Measurements from ENCODE around the gene NOL9. TPM values are rescaled to one million over a fixed set of nuclear protein-coding genes. Genes with fewer than 3 reads are reported as not detected.

The NOL9 gene
- total RNA-seq, 4 donors from 2014 or later: 4.7 to 44.8 (median 23.7) TPM

DNA sequence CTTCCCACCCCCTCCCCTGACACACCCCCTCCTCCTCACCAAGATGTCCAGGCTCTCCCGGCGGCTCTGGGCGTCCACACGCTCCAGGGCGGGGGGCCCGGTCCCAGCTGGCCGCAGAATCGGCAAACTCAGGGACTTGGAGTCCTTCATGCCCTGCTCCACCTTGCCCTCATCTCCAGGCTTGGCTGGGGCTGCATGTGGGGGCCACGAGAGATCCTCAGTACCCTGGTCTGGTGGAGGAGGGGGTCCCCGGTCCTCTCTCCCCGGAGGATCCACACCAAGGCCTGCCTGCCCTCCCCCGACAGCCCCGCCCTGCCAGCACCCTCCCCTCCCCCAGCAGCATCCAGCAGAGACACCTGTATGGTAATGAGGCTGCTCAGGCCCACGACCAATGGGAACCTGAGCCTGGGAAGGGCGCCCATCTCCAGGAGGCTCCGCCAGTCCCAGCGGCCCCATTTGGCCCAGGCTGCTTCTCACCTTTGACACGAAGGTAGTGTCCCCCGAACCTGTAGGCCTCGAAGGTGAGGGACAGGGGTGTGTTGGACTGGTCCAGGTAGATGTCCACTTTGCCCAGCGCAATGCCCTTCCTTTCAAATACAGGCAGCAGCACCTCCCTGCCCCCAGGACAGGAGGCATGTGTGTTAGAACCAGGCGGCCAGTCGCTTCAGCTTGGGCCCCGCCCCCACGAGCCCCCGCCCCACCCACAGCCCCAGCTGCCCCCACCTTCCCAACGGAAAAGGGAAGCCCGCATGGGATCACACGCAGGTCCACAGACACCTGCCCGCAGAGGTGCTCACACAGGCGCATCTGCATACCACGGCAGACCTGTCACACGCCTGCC is 80.1 kb downstream of the NOL9 start:
- Histone ChIP-seq H3K9me3 (no peaks in the 10 kb centered on the region), H3K27me3 (no peaks in the 10 kb centered on the region), H3K36me3 (no peaks in the 10 kb centered on the region), H3K4me3 (no peak overlapping the region), H3K4me1 (no peaks in the 10 kb centered on the region), H3K27ac (no peak overlapping the region)
- TF ChIP-seq, protein P1, sequence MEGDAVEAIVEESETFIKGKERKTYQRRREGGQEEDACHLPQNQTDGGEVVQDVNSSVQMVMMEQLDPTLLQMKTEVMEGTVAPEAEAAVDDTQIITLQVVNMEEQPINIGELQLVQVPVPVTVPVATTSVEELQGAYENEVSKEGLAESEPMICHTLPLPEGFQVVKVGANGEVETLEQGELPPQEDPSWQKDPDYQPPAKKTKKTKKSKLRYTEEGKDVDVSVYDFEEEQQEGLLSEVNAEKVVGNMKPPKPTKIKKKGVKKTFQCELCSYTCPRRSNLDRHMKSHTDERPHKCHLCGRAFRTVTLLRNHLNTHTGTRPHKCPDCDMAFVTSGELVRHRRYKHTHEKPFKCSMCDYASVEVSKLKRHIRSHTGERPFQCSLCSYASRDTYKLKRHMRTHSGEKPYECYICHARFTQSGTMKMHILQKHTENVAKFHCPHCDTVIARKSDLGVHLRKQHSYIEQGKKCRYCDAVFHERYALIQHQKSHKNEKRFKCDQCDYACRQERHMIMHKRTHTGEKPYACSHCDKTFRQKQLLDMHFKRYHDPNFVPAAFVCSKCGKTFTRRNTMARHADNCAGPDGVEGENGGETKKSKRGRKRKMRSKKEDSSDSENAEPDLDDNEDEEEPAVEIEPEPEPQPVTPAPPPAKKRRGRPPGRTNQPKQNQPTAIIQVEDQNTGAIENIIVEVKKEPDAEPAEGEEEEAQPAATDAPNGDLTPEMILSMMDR (IDR thresholded peaks at IDR 0.05): no peak
- no peak for TF ChIP-seq POLR2A (IDR thresholded peaks at IDR 0.05)
- no peak for DNase-seq
- intact Hi-C loops (cut with DNase I; ENCODE audit: low total_unique reads): no loop called here

GRCh38 chr1:6473156-6473555 is 81.2 kb downstream of the NOL9 start:
- H3K27ac ChIP-seq: no peak overlapping the region
- no peaks in the 10 kb centered on the region for H3K9me3 ChIP-seq
- no peaks in the 10 kb centered on the region for H3K27me3 ChIP-seq
- no peak for DNase-seq
- no peaks in the 10 kb centered on the region for H3K36me3 ChIP-seq
- no peak overlapping the region for H3K4me3 ChIP-seq
- H3K4me1 ChIP-seq: no peaks in the 10 kb centered on the region
- intact Hi-C loops (cut with DNase I; ENCODE audit: low total_unique reads): no loop called here
- TF ChIP-seq POLR2A (IDR thresholded peaks at IDR 0.05): no peak
- TF ChIP-seq, protein P1 (IDR thresholded peaks at IDR 0.05): no peak

DNA sequence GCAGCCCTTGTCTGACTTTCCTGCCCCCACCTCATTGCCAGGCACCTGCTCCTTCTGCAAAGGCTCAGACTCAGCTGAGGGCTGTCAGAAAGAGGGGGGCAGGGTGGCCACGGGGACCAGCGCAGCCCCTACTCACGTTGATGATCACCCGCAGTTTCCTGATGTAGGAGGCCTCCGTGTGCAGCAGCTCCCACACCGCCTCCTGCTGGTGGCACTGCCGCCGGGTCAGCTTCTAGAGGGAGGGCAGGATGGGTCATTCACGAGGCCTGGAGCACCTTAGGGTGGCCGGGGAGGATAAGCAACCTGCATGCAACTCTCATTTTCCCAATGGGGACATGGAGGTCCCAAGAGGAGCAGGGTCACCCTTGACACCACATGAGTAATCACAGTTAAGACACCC is 81.9 kb downstream of the NOL9 start:
- Histone ChIP-seq H3K27ac (no peak overlapping the region), H3K9me3 (no peaks in the 10 kb centered on the region), H3K4me3 (no peak overlapping the region), H3K36me3 (no peaks in the 10 kb centered on the region), H3K4me1 (no peaks in the 10 kb centered on the region), H3K27me3 (no peaks in the 10 kb centered on the region)
- DNase-seq: no peak
- intact Hi-C loops (cut with DNase I; ENCODE audit: low total_unique reads): no loop called here
- TF ChIP-seq, protein P1 (IDR thresholded peaks at IDR 0.05): no peak
- no peak for TF ChIP-seq POLR2A (IDR thresholded peaks at IDR 0.05)

GRCh38 chr1:6471970-6472368 is 82.3 kb downstream of the NOL9 start:
- no peaks in the 10 kb centered on the region for H3K27me3 ChIP-seq
- H3K4me1 ChIP-seq: no peaks in the 10 kb centered on the region
- no peak for DNase-seq
- TF ChIP-seq, protein P1 (IDR thresholded peaks at IDR 0.05): no peak
- TF ChIP-seq POLR2A (IDR thresholded peaks at IDR 0.05): no peak
- H3K27ac ChIP-seq: no peak overlapping the region
- H3K36me3 ChIP-seq: no peaks in the 10 kb centered on the region
- no peak overlapping the region for H3K4me3 ChIP-seq
- no peaks in the 10 kb centered on the region for H3K9me3 ChIP-seq
- intact Hi-C loops (cut with DNase I; ENCODE audit: low total_unique reads): no loop called here

Small RNA genes within 50 kb of the gene (small RNA-seq; reads per million reads assigned to genes)
- gene RNU6-731P: not detected

Other genes starting within 250 kb of the NOL9 start
- 10 to 100 TPM in 2 of 4 donors, 1 to 10 TPM in 2; 7.4 to 27.6 (median 12.4) TPM for gene ACOT7, start 160.7 kb downstream of the NOL9 start, total RNA-seq
- gene HES2, start 134.6 kb downstream of the NOL9 start, total RNA-seq: under 1 TPM in 1 of 4 donors, not detected in 3; 0.21 TPM
- 1 to 10 TPM in 1 of 4 donors, under 1 TPM in 1, not detected in 2; 0.58 to 2.5 TPM for gene ESPN, start 129.7 kb downstream of the NOL9 start, total RNA-seq
- 10 to 100 TPM in 1 of 4 donors, 1 to 10 TPM in 3; 1.0 to 11.1 (median 4.8) TPM for gene TNFRSF25, start 88.3 kb downstream of the NOL9 start, total RNA-seq
- gene PLEKHG5, start 62.8 kb downstream of the NOL9 start, total RNA-seq: 10 to 100 TPM in 2 of 4 donors, 1 to 10 TPM in 2; 2.6 to 23.7 (median 8.2) TPM
- gene TAS1R1, start 794 bp upstream of the NOL9 start, total RNA-seq: not detected
- gene ZBTB48, start 25.5 kb upstream of the NOL9 start, total RNA-seq: 10 to 100 TPM; 26.5 to 79.7 (median 47.6) TPM
- 10 to 100 TPM; 17.4 to 31.1 (median 20.6) TPM for gene KLHL21, start 48.4 kb upstream of the NOL9 start, total RNA-seq
- gene PHF13, start 59.2 kb upstream of the NOL9 start, total RNA-seq: 10 to 100 TPM in 2 of 4 donors, 1 to 10 TPM in 2; 1.8 to 29.6 (median 15.0) TPM
- gene THAP3, start 70.4 kb upstream of the NOL9 start, total RNA-seq: 10 to 100 TPM; 19.1 to 23.9 (median 21.9) TPM
- 10 to 100 TPM; 11.5 to 47.2 (median 22.3) TPM for gene DNAJC11, start 147.3 kb upstream of the NOL9 start, total RNA-seq
- 100 to 1,000 TPM in 1 of 4 donors, 10 to 100 TPM in 3; 29.7 to 427 (median 64.8) TPM for gene CAMTA1, start 230.9 kb upstream of the NOL9 start, total RNA-seq